GM19023 (cell line): ENCODE data around the gene SIL1.
"Not testable (repeated sequence)": the region's sequence is repeated elsewhere in the genome, so short reads cannot be mapped to it uniquely, and the experiment has no call there.

Experiments
- ATAC-seq: cut with Tn5 transposase; IDR thresholded peaks from one replicate; pipeline ENCODE4 v1.9.1; 2021; ENCODE audit warnings: mild to moderate bottlenecking, moderate library complexity; ENCODE audit not compliant: unreplicated experiment

SIL1 gene

GRCh38 chr5:139197710-139198669, at the start of gene SIL1:
SIL1 (minus strand) TSS chr5:139198368; CDS start chr5:139127843, 70,525 bp downstream.
- ATAC-seq, result peak; percentile 98

- ATAC-seq, result no peak
Observed at GRCh38 chr5:139246394-139246793, 48.2 kb upstream of the SIL1 start.

GRCh38 chr5:139245637-139246339, 47.6 kb upstream of the SIL1 start:
- ATAC-seq, result no peak

- no peak for ATAC-seq
Observed at GRCh38 chr5:139243425-139243970, 45.3 kb upstream of the SIL1 start.

GRCh38 chr5:139241139-139241538, 43.0 kb upstream of the SIL1 start:
- ATAC-seq, result no peak

GRCh38 chr5:139236479-139236878, 38.3 kb upstream of the SIL1 start:
- no peak for ATAC-seq

- no peak for ATAC-seq
Observed at GRCh38 chr5:139232147-139232724, 34.1 kb upstream of the SIL1 start.

GRCh38 chr5:139228201-139228803, 30.1 kb upstream of the SIL1 start:
- no peak for ATAC-seq

- no peak for ATAC-seq
Observed at GRCh38 chr5:139226131-139226530, 28.0 kb upstream of the SIL1 start.

- ATAC-seq, result no peak
Observed at GRCh38 chr5:139223481-139223880, 25.3 kb upstream of the SIL1 start.

GRCh38 chr5:139222346-139222745, 24.2 kb upstream of the SIL1 start:
- no peak for ATAC-seq

GRCh38 chr5:139218038-139218437, 19.9 kb upstream of the SIL1 start:
- ATAC-seq, result not testable (repeated sequence)

- no peak for ATAC-seq
Observed at GRCh38 chr5:139215107-139215975, 17.2 kb upstream of the SIL1 start.

- no peak for ATAC-seq
Observed at GRCh38 chr5:139214646-139215045, 16.5 kb upstream of the SIL1 start.

- no peak for ATAC-seq
Observed at GRCh38 chr5:139212906-139213305, 14.7 kb upstream of the SIL1 start.

GRCh38 chr5:139212486-139212885, 14.3 kb upstream of the SIL1 start:
- no peak for ATAC-seq

- ATAC-seq, result no peak
Observed at GRCh38 chr5:139210585-139210984, 12.4 kb upstream of the SIL1 start.

- ATAC-seq, result no peak
Observed at GRCh38 chr5:139207297-139208000, 9.3 kb upstream of the SIL1 start.

- ATAC-seq, result no peak
Observed at GRCh38 chr5:139205586-139205985, 7.4 kb upstream of the SIL1 start.
